Effector memory CD4-positive, alpha-beta T cell (primary cell): Measurements from ENCODE around the gene PPID.
A peak's percentile ranks its signal among the peaks of the same experiment; 100 is the strongest.

Experiments
- DNase-seq, 3 donors: peaks; one replicate each; pipeline ENCODE4 v3.0.0-alpha.2; 2020
- H3K27ac ChIP-seq: 2 replicates; pipeline ENCODE4 v1.7.0; 2013; ENCODE audit warnings: mild to moderate bottlenecking, low read length, moderate library complexity; ENCODE audit not compliant: insufficient read depth, poor library complexity, severe bottlenecking
- H3K27me3 ChIP-seq: replicated peaks from 2 replicates; pipeline ENCODE4 v1.7.0; 2013; ENCODE audit warnings: mild to moderate bottlenecking, low read length; ENCODE audit not compliant: insufficient read depth, control insufficient read depth, poor library complexity, severe bottlenecking
- H3K36me3 ChIP-seq: 2 replicates; pipeline ENCODE4 v1.7.0; 2013; ENCODE audit warnings: mild to moderate bottlenecking, low read length, moderate library complexity; ENCODE audit not compliant: control insufficient read depth, insufficient read depth
- H3K4me1 ChIP-seq: 2 replicates; pipeline ENCODE4 v1.7.0; 2013; ENCODE audit warnings: low read length, mild to moderate bottlenecking; ENCODE audit not compliant: control insufficient read depth, insufficient read depth, poor library complexity, severe bottlenecking
- H3K4me3 ChIP-seq: 2 replicates; pipeline ENCODE4 v1.7.0; 2013; ENCODE audit warnings: low read length, low read depth, mild to moderate bottlenecking; ENCODE audit not compliant: insufficient read depth, poor library complexity, severe bottlenecking
- H3K9me3 ChIP-seq: 2 replicates; pipeline ENCODE4 v1.7.0; 2013; ENCODE audit warnings: mild to moderate bottlenecking, low read length, moderate library complexity; ENCODE audit not compliant: control insufficient read depth
- total RNA-seq, 3 donors: gene quantifications; one replicate each; lab custom pipeline; 2026; lab: John Stamatoyannopoulos, UW

PPID gene
- total RNA-seq: 22.5 to 29.2 (median 26.3) reads per million in 3 donors

DNA sequence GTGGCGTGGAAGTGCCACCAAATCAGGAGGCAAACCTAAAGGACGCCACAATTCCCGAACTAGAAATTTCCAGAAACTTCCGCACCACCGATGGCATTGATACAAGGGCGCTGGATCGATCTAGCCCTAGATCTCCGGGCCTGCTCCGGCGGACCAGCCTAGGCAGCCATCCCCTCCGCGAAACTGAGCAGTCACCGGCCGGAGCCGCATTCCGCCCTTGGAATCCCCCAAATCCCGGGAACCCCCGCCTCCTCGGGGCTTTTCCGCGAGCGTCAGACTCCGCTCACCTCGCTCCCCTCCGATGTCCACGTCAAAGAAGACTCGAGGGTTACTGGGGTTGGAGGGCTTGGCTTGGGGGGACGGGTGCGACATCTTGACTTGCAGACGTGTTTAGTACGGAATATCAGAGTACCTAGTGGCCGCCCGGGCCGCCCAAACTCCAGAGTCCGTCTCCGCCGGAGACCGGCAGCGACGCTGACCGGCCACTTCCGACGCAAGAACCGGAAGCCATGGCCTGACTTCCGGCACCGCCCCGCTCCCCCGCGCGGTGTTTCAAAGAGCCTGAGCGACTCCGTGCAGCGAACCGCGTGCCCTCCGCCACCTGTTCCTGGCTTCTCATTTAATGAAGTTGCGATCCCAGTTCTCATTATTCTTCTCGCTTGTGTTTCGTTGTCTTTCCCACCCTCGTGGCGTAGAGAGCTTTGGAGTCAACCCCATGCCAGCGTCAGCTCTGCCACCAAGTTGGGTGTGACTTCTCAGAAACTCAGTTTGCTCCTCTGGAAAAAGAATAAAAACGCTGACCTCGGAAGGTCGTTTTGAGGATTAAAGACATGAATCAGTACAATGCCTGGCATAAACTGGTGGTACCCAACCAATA, at the start of gene PPID:
TSS of gene PPID (minus strand) at position 480 of the 877 bp plus-strand sequence. CDS start at position 372, 108 bp downstream.
- peak; percentile 66 to 74 (median 72) for DNase-seq
- H3K4me1 ChIP-seq: peaks cover 6% of the 10 kb centered on the region
- no peaks in the 10 kb centered on the region for H3K9me3 ChIP-seq
- peaks cover 19% of the 10 kb centered on the region for H3K36me3 ChIP-seq
- peak within 1 kb of the TSS; percentile 93 for H3K27ac ChIP-seq
- no peaks in the 10 kb centered on the region for H3K27me3 ChIP-seq
- H3K4me3 ChIP-seq: peak within 1 kb of the TSS; percentile 61

DNA sequence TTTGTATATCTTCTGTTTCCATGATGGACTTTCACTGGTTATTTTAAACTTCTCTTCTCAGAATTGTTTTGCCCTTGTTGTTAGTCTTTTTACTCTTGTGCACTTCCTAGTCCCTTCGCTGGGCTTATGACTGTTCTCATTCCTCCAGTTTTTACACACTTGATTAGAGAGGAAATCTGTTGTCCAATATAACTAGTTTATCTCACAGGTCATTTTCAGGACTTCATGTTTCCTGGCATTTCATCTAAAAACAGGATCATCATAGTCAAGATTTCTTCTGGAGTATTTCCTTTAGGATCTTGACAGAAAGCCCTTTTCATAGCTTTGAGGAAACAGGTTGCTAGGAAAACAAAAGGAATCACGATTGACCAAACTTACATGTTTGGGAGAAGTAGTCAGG, 48.6 kb upstream of the PPID start:
- no peaks in the 10 kb centered on the region for H3K36me3 ChIP-seq
- DNase-seq: no peak
- no peaks in the 10 kb centered on the region for H3K27me3 ChIP-seq
- H3K27ac ChIP-seq: no peak overlapping the region
- no peak overlapping the region for H3K4me3 ChIP-seq
- no peaks in the 10 kb centered on the region for H3K9me3 ChIP-seq
- peaks cover 4% of the 10 kb centered on the region for H3K4me1 ChIP-seq

DNA sequence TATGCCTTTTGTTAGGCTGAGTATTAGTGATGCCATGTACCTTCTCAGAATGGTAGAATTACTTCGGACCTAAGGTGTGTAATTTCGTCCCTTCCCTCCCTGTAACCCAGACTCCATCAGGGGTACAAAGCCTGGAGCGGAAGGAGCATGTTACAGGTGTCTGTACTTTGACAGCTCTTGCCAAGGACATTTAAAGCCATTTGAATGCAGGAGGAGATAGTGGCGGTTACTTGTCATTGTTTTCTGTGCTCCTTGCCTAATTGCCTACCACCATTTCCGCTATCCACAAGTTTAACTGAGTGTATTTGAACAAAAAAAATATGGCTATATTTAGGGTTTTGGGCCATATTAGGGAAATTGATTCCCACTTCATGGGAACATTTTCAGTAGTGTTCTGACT, 47.5 kb upstream of the PPID start:
- no peak overlapping the region for H3K27ac ChIP-seq
- no peaks in the 10 kb centered on the region for H3K27me3 ChIP-seq
- H3K9me3 ChIP-seq: no peaks in the 10 kb centered on the region
- no peaks in the 10 kb centered on the region for H3K36me3 ChIP-seq
- DNase-seq: no peak
- peaks cover 4% of the 10 kb centered on the region for H3K4me1 ChIP-seq
- no peak overlapping the region for H3K4me3 ChIP-seq

DNA sequence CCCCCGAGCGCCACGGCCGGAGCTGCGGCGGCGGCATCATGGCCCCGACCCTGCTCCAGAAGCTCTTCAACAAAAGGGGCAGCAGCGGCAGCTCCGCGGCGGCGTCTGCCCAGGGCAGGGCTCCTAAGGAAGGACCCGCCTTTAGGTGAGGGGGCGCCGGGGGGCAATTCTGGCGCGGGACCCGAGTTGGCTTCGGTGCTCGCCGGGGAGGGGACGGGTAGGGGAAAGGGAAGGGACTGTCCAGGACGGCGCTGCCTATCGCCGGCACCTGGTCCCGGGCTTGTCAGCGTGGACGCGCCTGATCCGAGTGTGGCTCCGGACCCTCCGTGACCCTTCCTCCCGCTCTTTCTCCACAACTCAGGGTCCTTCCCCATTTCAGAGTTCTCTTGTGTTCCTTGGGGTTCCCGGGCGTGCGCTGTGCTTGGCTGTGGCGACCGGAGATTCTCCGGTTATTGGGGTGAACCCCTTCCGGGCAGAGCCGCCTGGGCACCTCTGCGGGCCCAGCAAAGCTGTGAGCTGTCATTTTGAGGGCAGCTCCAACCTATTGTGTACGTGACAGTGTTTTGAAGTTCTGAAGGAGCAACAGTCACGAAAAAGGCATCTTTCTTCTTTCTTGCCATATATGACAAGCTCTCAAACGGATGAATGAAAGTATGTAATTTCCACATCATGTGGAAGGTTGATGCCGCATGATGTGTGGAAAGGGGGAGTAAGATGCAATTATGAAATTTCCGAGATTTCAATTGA, 46.2 kb upstream of the PPID start:
- Histone ChIP-seq H3K4me1 (peaks cover 4% of the 10 kb centered on the region), H3K27ac (peak overlapping the region; percentile 59), H3K4me3 (peak overlapping the region; percentile 72), H3K27me3 (no peaks in the 10 kb centered on the region), H3K36me3 (no peaks in the 10 kb centered on the region), H3K9me3 (no peaks in the 10 kb centered on the region)
- DNase-seq: peak; percentile 16 to 30 (median 25)

DNA sequence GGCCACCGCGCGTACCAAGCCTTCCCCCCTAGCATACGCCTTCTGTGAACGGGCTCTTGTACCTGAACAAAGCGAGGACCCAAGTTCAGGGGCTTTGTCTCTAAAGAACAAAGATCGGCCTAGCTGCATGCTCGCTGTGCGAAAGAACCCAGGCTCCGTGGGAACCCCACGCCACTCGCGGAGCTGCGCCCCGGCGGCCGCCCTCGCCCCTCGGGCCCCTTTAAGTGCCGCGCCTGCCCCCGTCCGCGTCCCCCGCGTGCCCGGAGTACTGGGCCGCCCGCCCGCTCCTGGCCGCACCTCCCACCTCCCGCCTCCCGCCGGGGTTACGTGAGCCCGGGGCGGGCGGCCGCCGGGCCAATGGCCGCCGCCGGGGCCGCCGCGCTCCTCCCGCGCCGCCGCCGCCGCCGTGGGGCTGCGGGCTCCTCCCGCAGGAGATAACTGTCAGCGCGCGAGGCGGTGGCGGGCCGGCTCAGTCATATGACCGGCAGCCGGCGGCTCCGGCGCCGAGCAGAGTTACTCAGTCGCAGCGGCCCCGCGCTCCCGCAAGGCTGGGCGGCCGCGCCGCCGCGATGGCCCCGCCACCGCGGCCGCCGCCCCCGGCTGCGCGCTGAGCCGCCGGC, 45.5 kb upstream of the PPID start, which contains the start of gene FNIP2:
TSS of gene FNIP2 (plus strand) at position 472 of the 620 bp plus-strand sequence. CDS start 187 bp downstream, outside the sequence.
- Histone ChIP-seq H3K27me3 (no peaks in the 10 kb centered on the region), H3K4me3 (peak within 1 kb of the TSS; percentile 72), H3K4me1 (peaks cover 4% of the 10 kb centered on the region), H3K27ac (peak within 1 kb of the TSS; percentile 73), H3K9me3 (no peaks in the 10 kb centered on the region), H3K36me3 (no peaks in the 10 kb centered on the region)
- peak; percentile 64 to 72 (median 68) for DNase-seq

DNA sequence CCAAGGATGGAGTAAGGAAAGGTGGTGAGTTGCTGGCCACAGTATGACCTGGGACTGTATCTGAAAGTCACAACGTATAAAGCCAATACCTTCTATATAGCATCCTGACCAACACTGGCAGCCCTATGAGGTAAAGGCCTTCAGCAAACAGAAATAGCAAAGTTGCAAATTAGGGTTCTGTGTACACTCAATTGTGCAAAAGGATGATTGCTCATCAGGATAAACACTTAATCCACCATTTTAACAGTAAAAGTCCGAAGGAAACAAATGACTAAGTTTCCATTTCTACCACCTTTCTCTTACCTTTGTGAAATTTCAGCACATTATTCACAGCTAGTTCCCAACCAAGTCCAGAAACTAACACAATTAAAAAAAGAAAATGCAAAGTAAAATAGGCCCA, 44.3 kb upstream of the PPID start:
- H3K9me3 ChIP-seq: no peaks in the 10 kb centered on the region
- no peak for DNase-seq
- H3K27ac ChIP-seq: no peak overlapping the region
- no peaks in the 10 kb centered on the region for H3K27me3 ChIP-seq
- H3K36me3 ChIP-seq: no peaks in the 10 kb centered on the region
- H3K4me3 ChIP-seq: no peak overlapping the region
- H3K4me1 ChIP-seq: peaks cover 4% of the 10 kb centered on the region

DNA sequence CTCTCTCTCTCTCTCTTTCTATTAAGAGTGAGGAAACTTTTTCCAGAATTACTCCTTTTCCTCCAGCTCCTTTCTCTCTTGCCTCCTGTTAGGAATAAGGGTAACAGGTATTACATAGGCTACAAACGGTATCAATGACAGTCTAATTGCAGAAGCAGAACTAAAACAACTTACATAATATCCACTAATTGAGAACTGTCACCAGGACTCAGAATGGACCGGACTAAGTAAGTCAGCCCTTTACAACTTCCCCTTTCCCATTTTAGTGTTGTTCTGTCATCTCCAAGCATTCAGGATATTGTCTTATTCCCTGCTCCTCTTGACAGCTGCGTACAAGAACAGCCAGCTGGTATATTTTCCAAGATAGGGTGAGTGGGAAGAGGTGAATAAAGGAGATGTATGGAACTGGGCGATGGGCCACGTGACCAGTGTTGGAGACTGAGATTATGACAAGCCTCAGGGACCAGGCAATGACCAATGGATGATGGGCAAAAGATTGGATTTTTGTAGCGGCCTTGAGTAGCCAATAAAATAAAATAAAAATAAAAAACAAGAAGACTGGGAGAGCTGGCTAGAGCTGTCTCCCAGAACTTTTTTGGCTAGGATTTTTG, 43.3 kb upstream of the PPID start:
- no peaks in the 10 kb centered on the region for H3K9me3 ChIP-seq
- peaks cover 4% of the 10 kb centered on the region for H3K4me1 ChIP-seq
- no peaks in the 10 kb centered on the region for H3K36me3 ChIP-seq
- H3K27ac ChIP-seq: no peak overlapping the region
- no peaks in the 10 kb centered on the region for H3K27me3 ChIP-seq
- no peak for DNase-seq
- H3K4me3 ChIP-seq: no peak overlapping the region

DNA sequence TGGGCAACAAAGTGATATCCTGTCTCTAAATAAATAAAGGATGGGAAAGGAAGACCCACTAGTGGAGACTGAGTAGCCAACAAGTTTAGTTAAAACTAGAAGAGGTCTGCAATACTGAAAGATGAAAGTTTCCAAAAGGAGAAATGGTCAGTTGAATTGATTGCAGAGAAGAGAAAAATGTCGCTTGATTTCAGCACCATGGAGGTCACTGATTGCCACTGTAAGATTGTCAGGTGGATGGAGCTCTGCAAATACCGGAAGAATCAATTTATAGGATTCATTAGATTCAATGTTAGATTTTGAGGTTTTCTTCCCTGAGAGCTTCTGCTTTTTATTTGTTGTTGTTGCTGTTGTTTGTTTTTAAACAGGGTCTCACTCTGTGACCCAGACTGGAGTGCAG, 40.3 kb upstream of the PPID start:
- Histone ChIP-seq H3K4me3 (no peak overlapping the region), H3K27ac (no peak overlapping the region), H3K9me3 (no peaks in the 10 kb centered on the region), H3K27me3 (no peaks in the 10 kb centered on the region), H3K4me1 (peaks cover 2% of the 10 kb centered on the region), H3K36me3 (no peaks in the 10 kb centered on the region)
- DNase-seq: no peak

DNA sequence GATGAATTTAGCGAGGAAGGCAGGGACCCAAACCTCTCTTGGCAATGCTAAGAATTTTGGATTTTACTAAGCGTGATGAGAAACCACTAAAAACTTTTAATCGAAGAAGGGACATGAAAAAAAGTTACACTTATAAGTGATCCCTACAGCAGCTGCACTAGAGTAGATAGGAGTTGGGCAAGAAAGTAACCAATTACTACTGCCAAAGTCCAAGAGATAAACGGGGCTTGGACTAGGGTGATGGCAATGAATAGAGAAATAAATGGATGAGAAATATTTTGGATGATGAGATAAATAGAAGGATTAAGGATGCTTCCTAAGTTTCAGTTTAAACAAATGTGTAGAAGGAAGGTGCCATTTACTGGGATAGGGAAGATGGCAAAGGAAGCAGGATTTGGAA, 39.4 kb upstream of the PPID start:
- H3K4me1 ChIP-seq: no peaks in the 10 kb centered on the region
- H3K27me3 ChIP-seq: no peaks in the 10 kb centered on the region
- H3K4me3 ChIP-seq: no peak overlapping the region
- H3K27ac ChIP-seq: no peak overlapping the region
- H3K9me3 ChIP-seq: no peaks in the 10 kb centered on the region
- DNase-seq: no peak
- no peaks in the 10 kb centered on the region for H3K36me3 ChIP-seq
